MM.1S (cell line): ENCODE results near the gene KCNH2.

Experiments
- CTCF ChIP-seq: fragments of 300-600 bp; sonication (generic); IDR thresholded peaks from 2 replicates; pipeline ENCODE4 v1.5.1; 2016; ENCODE audit warnings: antibody characterized with exemption, low read length, mixed read lengths
- EZH2 ChIP-seq: fragments of 300-600 bp; sonication (generic); optimal IDR thresholded peaks from 2 replicates; pipeline ENCODE3; 2017; ENCODE audit warnings: low read depth, mild to moderate bottlenecking, antibody characterized with exemption, low read length, mixed read lengths

GRCh38 chr7:150982351-150982750, 4.2 kb upstream of the KCNH2 start:
- TF ChIP-seq CTCF: no peak
- no peak for TF ChIP-seq EZH2
